ENCODE measurements around the gene BIK. TPM values are rescaled to one million over a fixed set of nuclear protein-coding genes. Genes with fewer than 3 reads are reported as not detected.

The BIK gene
- total and polyA plus RNA-seq, 11 donors, result 0.23 to 0.88 (median 0.46) TPM; not detected in 7

DNA sequence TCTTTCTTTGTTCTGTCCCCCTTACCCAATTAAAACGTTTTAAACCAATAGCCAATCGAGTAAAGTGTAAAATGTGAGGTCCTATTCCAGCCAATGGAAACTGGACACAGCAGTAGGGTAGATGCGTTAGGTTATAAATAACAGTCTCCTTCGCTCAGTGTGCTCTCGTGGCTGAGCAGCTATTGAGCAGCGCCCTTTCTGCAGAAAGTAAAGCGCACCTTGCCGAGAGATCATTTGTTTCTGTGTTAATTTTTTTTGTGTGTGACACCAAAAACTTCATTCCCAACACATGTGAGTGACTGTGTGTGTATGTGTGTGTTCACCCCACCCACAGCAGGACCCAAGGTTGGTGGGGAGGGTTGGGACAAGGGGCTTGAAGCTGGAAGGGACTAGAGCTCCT is 14.1 kb upstream of the BIK start:
- intact Hi-C loops (cut with DNase I), result loop anchor here in 1 of 10 donors (10.0 kb wide), 1 partner anchor 232 kb away; no protein-coding TSS in a partner anchor
- WGBS, 4 donors, result 84 to 97% (median 91%) methylated on average over 8 of the region's 8 CpGs
- Histone ChIP-seq H3K36me3 (no peaks in the 10 kb centered on the region), H3K4me1 (peaks cover 0 to 28% (median 7%) of the 10 kb centered on the region in 12 donors), H3K27ac (no peak overlapping the region), H3K9me3 (peaks cover 0 to 13% (median 4%) of the 10 kb centered on the region in 12 donors), H3K27me3 (no peaks in the 10 kb centered on the region), H3K4me3 (no peak overlapping the region)
- TF ChIP-seq POLR2A (IDR thresholded peaks at IDR 0.05), result no peak
- TF ChIP-seq, protein P1, sequence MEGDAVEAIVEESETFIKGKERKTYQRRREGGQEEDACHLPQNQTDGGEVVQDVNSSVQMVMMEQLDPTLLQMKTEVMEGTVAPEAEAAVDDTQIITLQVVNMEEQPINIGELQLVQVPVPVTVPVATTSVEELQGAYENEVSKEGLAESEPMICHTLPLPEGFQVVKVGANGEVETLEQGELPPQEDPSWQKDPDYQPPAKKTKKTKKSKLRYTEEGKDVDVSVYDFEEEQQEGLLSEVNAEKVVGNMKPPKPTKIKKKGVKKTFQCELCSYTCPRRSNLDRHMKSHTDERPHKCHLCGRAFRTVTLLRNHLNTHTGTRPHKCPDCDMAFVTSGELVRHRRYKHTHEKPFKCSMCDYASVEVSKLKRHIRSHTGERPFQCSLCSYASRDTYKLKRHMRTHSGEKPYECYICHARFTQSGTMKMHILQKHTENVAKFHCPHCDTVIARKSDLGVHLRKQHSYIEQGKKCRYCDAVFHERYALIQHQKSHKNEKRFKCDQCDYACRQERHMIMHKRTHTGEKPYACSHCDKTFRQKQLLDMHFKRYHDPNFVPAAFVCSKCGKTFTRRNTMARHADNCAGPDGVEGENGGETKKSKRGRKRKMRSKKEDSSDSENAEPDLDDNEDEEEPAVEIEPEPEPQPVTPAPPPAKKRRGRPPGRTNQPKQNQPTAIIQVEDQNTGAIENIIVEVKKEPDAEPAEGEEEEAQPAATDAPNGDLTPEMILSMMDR (IDR thresholded peaks at IDR 0.05), result no peak
- DNase-seq (no peak), ATAC-seq (no peak)

DNA sequence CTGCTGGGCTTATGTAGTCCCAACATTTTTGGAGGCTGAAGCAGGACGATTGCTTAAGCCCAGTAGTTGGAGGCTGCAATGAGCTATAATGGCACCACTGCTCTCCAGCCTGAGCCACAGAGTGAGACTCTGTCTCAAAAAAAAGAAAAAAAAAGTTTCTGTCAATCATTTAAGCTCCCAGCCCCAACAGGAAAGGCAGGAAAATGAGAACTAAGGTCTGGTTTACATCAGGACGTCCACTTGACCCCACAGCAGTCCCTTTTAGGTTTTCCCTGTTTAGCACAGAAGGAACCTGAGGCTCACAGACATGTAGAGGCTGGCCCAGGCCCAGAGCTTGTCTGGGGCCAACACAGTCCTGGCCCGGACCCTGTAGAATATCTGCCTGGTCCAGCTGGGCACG is 12.2 kb upstream of the BIK start:
- WGBS, 4 donors, result 22 to 37% (median 29%) methylated on average over 4 of the region's 4 CpGs
- H3K36me3 ChIP-seq, result no peaks in the 10 kb centered on the region
- H3K27ac ChIP-seq, result peak overlapping the region in 6 of 12 donors; percentile 12 to 44 (median 24)
- intact Hi-C loops (cut with DNase I), result loop anchor here in 1 of 10 donors (10.0 kb wide), 1 partner anchor 234 kb away; no protein-coding TSS in a partner anchor
- H3K4me3 ChIP-seq, result no peak overlapping the region
- H3K9me3 ChIP-seq, result peaks cover 0 to 13% (median 4%) of the 10 kb centered on the region in 12 donors
- no peak for TF ChIP-seq POLR2A (IDR thresholded peaks at IDR 0.05)
- TF ChIP-seq, protein P1 (IDR thresholded peaks at IDR 0.05), result no peak
- no peak for DNase-seq
- H3K4me1 ChIP-seq, result peaks cover 0 to 33% (median 9%) of the 10 kb centered on the region in 12 donors
- ATAC-seq, result no peak
- no peaks in the 10 kb centered on the region for H3K27me3 ChIP-seq

DNA sequence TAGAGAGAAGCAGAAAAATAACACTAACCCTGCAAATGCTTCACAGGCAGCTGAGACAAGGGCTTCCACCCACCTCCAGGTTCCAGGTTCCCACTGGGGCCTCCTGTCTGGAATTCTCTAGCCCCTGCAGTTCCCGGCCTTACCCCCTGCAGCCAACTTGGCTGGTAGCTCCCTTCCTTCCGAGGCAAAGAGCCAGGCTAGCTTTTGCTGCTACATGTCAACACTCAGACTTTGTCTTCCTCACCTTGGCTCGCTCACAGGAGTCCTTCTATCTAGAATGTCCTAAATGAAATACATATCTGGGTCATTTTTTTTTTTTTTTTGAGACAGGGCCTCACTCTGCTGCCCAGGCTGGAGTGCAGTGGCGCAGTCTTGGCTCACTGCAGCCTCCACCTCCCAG is 11.5 kb upstream of the BIK start:
- DNase-seq, result peak in 3 of 5 donors; percentile 58 to 68 (median 62)
- intact Hi-C loops (cut with DNase I), result loop anchor here in 1 of 10 donors (10.0 kb wide), 1 partner anchor 234 kb away; no protein-coding TSS in a partner anchor
- ATAC-seq, result peak; percentile 51 to 57 (median 54)

GRCh38 chr22:43100225-43100624 is 10.3 kb upstream of the BIK start:
- peak overlapping the region in 2 of 12 donors; percentile 58 to 70 for H3K27ac ChIP-seq

More for the DNA sequence above, 11.5 kb upstream of the BIK start:
- no peak overlapping the region for H3K4me3 ChIP-seq
- H3K27ac ChIP-seq, result peak overlapping the region in 5 of 12 donors; percentile 4 to 44 (median 37)
- no peaks in the 10 kb centered on the region for H3K36me3 ChIP-seq
- 35 to 45% (median 40%) methylated on average over 4 of the region's 4 CpGs for WGBS, 4 donors
- TF ChIP-seq POLR2A (IDR thresholded peaks at IDR 0.05), result no peak
- TF ChIP-seq, protein P1 (IDR thresholded peaks at IDR 0.05), result no peak
- no peaks in the 10 kb centered on the region for H3K27me3 ChIP-seq
- peaks cover 0 to 13% (median 4%) of the 10 kb centered on the region in 12 donors for H3K9me3 ChIP-seq
- H3K4me1 ChIP-seq, result peaks cover 0 to 40% (median 7%) of the 10 kb centered on the region in 12 donors

More at GRCh38 chr22:43100225-43100624, 10.3 kb upstream of the BIK start:
- Histone ChIP-seq H3K9me3 (peaks cover 0 to 13% (median 4%) of the 10 kb centered on the region in 12 donors), H3K36me3 (no peaks in the 10 kb centered on the region), H3K4me3 (no peak overlapping the region), H3K27me3 (no peaks in the 10 kb centered on the region), H3K4me1 (peaks cover 0 to 30% (median 4%) of the 10 kb centered on the region in 12 donors)
- intact Hi-C loops (cut with DNase I), result no loop called here
- 45 to 56% (median 49%) methylated on average over 5 of the region's 5 CpGs for WGBS, 4 donors
- no peak for TF ChIP-seq POLR2A (IDR thresholded peaks at IDR 0.05)
- TF ChIP-seq, protein P1 (IDR thresholded peaks at IDR 0.05), result no peak
- ATAC-seq (no peak), DNase-seq (no peak)
